SU-DHL-6 (cell line): Measurements from ENCODE around the gene TTC13.

ENCODE experiments used
- H2AFZ ChIP-seq: fragments of 200-600 bp; sonication (generic); 2 replicates; pipeline ENCODE4 v1.6.1; 2014; ENCODE audit warnings: low read depth, mild to moderate bottlenecking, moderate library complexity, mixed read lengths, antibody characterized with exemption, low read length; ENCODE audit not compliant: severe bottlenecking
- H3F3A ChIP-seq: fragments of 200-600 bp; shearing (Covaris generic); 2 replicates; pipeline ENCODE4 v1.6.0; 2016; ENCODE audit warnings: antibody characterized with exemption, mild to moderate bottlenecking; ENCODE audit not compliant: insufficient read depth
- H3K27ac ChIP-seq: fragments of 200-600 bp; sonication (generic); 2 replicates; pipeline ENCODE4 v1.5.1; 2016; ENCODE audit warnings: low read depth, mild to moderate bottlenecking, low read length, moderate library complexity, mixed read lengths
- H3K27me3 ChIP-seq: fragments of 200-600 bp; sonication (generic), shearing (Covaris generic); 2 replicates; pipeline ENCODE4 v1.6.0; 2014; ENCODE audit warnings: mild to moderate bottlenecking, low read length
- H3K36me3 ChIP-seq: fragments of 200-600 bp; sonication (generic); 2 replicates; pipeline ENCODE4 v1.6.1; 2014; ENCODE audit warnings: mild to moderate bottlenecking, low read length, mixed read lengths
- H3K4me2 ChIP-seq: fragments of 300-600, 200-600 bp; shearing (Covaris generic), sonication (generic); 2 replicates; pipeline ENCODE4 v1.6.0; 2014; ENCODE audit warnings: low read length, low read depth, mild to moderate bottlenecking; ENCODE audit not compliant: poor library complexity, severe bottlenecking
- H3K4me3 ChIP-seq: fragments of 200-600 bp; sonication (generic); 2 replicates; pipeline ENCODE4 v1.5.1; 2014; ENCODE audit warnings: antibody characterized with exemption, low read length, mild to moderate bottlenecking, mixed read lengths; ENCODE audit not compliant: insufficient read depth, poor library complexity, severe bottlenecking
- H3K79me2 ChIP-seq: fragments of 200-600 bp; sonication (generic); 2 replicates; pipeline ENCODE4 v1.6.1; 2014; ENCODE audit warnings: mild to moderate bottlenecking, low read length, moderate library complexity; ENCODE audit not compliant: insufficient read depth
- H3K9ac ChIP-seq: fragments of 200-600 bp; sonication (generic); 2 replicates; pipeline ENCODE4 v1.7.0; 2014; ENCODE audit warnings: mild to moderate bottlenecking, low read length
- H3K9me2 ChIP-seq: fragments of 200-600 bp; sonication (generic); replicated peaks from 2 replicates; pipeline ENCODE4 v1.6.1; 2014; ENCODE audit warnings: low read length; ENCODE audit not compliant: insufficient read depth
- H3K9me3 ChIP-seq: fragments of 200-600 bp; sonication (generic); 2 replicates; pipeline ENCODE4 v1.6.1; 2014; ENCODE audit warnings: low read length, mixed read lengths; ENCODE audit not compliant: insufficient read depth
- H4K20me1 ChIP-seq: fragments of 200-600 bp; sonication (generic); 2 replicates; pipeline ENCODE4 v1.6.1; 2014; ENCODE audit warnings: low read depth, mild to moderate bottlenecking, antibody characterized with exemption, low read length, moderate library complexity, mixed read lengths
- EZH2phosphoT487 ChIP-seq: fragments of 200-600 bp; sonication (generic), shearing (Covaris generic); conservative IDR thresholded peaks from 2 replicates; pipeline ENCODE4 v1.6.1; 2018; ENCODE audit warnings: mild to moderate bottlenecking, antibody characterized with exemption, low read length, moderate library complexity, mixed read lengths
- TF ChIP-seq, protein P1 (sequence below): fragments of 200-600 bp; sonication (generic); IDR thresholded peaks from one replicate; pipeline ENCODE4 v1.5.1; 2017; ENCODE audit warnings: antibody characterized with exemption, mild to moderate bottlenecking, low read length, moderate library complexity; ENCODE audit not compliant: insufficient read depth, poor library complexity, severe bottlenecking

The TTC13 gene

DNA sequence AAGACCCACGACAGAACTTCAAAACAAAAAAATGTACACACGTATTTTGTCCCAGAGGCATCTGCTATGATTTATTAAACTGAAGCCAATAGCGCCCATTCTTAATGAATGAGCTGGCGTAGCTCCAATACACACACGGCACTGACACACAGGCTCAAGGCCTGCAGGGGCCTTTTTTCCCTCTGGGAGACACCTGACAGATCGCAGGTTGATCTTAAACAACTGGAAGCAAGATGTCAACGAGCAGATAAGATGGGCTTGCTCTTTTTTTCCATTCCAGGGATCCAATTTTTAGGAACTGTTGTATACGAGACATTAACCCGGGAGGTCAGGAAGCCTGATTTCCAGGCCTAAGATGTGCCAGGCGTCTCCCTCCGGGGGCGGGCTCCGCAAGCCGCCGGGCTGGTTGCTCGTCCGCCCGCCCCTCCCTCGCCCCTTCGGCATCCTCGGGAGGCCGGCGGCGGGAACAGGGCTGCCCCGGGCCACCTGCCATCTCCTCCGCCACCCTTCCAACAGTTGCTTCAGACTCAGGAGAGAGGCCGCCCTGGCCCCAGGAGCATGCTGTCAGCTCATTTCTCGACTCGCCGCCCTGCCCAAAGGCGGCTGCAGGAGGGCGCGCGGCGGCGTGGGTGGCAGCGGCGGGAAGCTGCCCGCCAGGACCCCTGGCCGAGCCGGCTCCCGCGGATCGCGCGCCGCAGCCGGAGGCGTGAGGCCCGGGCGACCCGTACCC lies 735 bp downstream of the TTC13 start:
- H3K36me3 ChIP-seq = no peaks in the 10 kb centered on the region
- TF ChIP-seq EZH2phosphoT487 = no peak
- TF ChIP-seq, protein P1, sequence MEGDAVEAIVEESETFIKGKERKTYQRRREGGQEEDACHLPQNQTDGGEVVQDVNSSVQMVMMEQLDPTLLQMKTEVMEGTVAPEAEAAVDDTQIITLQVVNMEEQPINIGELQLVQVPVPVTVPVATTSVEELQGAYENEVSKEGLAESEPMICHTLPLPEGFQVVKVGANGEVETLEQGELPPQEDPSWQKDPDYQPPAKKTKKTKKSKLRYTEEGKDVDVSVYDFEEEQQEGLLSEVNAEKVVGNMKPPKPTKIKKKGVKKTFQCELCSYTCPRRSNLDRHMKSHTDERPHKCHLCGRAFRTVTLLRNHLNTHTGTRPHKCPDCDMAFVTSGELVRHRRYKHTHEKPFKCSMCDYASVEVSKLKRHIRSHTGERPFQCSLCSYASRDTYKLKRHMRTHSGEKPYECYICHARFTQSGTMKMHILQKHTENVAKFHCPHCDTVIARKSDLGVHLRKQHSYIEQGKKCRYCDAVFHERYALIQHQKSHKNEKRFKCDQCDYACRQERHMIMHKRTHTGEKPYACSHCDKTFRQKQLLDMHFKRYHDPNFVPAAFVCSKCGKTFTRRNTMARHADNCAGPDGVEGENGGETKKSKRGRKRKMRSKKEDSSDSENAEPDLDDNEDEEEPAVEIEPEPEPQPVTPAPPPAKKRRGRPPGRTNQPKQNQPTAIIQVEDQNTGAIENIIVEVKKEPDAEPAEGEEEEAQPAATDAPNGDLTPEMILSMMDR = no peak
- peak overlapping the region; percentile 77 for H3K27ac ChIP-seq

DNA sequence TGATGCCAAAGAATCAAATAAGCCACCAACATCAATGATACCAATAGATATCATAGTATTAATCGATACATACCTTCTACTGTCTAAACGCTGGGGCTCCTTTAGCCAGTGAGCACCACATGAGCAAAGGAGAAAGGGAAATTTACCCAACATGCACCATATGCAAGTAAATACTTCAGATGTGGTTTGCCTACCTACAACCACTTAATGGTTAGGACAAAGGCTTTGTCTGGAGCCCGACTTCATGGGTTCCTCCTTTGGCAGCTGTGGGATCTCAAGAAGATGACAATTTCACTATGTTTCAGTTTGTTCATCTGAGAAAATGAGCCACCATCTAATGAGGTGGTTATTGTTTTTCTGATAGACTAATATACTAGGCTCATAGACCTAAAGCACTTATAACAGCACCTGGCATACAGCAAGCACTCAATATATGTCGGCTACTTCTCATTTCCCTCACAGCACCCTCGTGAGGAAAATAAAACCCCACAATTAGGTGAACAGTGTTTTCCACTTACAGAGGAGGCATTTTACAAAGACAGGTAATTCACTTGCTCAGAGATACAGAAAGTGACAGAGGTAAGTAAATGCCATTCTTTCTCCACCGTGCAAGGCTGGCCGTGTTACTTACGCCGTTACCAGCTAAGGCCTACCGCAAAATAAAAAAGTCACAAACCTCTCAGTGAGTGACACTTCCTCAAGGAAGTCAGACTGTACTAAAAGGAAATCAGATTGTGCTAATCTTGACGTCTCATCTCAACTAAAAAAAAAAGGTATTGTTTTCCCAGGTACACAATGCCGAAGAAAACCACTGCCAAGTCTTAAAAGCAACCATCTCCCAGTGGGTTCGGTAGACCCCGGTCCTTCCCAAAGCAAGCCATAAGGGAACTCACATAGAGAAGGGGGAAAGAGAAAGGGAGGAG lies 1.6 kb downstream of the TTC13 start:
- no peak for TF ChIP-seq EZH2phosphoT487
- TF ChIP-seq, protein P1 = no peak
- Histone ChIP-seq H3K27me3 (no peaks in the 10 kb centered on the region), H3K4me3 (peak overlapping the region; percentile 65), H2AFZ (peak overlapping the region; percentile 53), H3K9me2 (no peaks in the 10 kb centered on the region), H3K79me2 (peaks cover 86% of the 10 kb centered on the region), H3K36me3 (no peaks in the 10 kb centered on the region), H3F3A (0 out of 2 replicates have a peak, but pooled peaks cover 5% of the 10 kb centered on the region), H4K20me1 (peaks cover 2% of the 10 kb centered on the region; the same call in 1 of the 2 replicates), H3K9me3 (no peaks in the 10 kb centered on the region), H3K4me2 (peak overlapping the region; percentile 90), H3K27ac (peak overlapping the region; percentile 77), H3K9ac (peak overlapping the region; percentile 81)

More for the DNA sequence above, 735 bp downstream of the TTC13 start:
- Histone ChIP-seq H4K20me1 (0 out of 2 replicates have a peak, but pooled peaks cover 2% of the 10 kb centered on the region), H2AFZ (peak overlapping the region; percentile 53), H3K9me3 (no peaks in the 10 kb centered on the region), H3K9ac (peak overlapping the region; percentile 81), H3K4me3 (peak overlapping the region; percentile 65), H3K79me2 (peaks cover 86% of the 10 kb centered on the region), H3K9me2 (no peaks in the 10 kb centered on the region), H3F3A (peaks cover 5% of the 10 kb centered on the region; the same call in 1 of the 2 replicates), H3K27me3 (no peaks in the 10 kb centered on the region), H3K4me2 (peak overlapping the region; percentile 90)

DNA sequence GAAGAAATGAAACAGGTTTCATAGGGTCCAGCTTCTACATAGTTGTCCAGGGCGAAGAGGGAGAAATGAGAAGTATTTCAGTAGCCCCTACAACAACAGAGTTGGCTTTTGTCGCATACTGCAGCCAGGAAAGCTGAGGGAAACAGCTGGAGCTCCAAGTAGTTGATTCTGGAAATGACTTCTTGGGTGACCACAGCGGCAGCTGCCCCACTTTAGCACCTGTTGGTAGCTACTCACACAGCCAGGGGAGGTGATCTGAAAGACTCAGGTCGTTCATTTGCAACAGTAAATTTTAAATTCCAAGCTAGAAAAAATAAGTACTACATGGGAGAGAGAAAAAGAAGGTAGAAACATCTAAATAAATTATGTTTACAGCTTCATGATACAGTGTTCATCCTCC lies 2.3 kb downstream of the TTC13 start:
- Histone ChIP-seq H3K36me3 (no peaks in the 10 kb centered on the region), H3K27me3 (no peaks in the 10 kb centered on the region), H3K79me2 (peaks cover 90% of the 10 kb centered on the region), H3K9me2 (no peaks in the 10 kb centered on the region), H3K27ac (no peak overlapping the region; the same call in 1 of the 2 replicates), H4K20me1 (peaks cover 2% of the 10 kb centered on the region; the same call in 1 of the 2 replicates), H3K9ac (no peak overlapping the region), H3F3A (0 out of 2 replicates have a peak, but pooled peaks cover 5% of the 10 kb centered on the region), H3K4me3 (no peak overlapping the region), H2AFZ (no peak overlapping the region), H3K4me2 (peak overlapping the region; percentile 90), H3K9me3 (no peaks in the 10 kb centered on the region)
- TF ChIP-seq EZH2phosphoT487 = no peak
- TF ChIP-seq, protein P1 = no peak
